HG03066 (cell line): ENCODE results near the gene ANKLE2.
"Not testable (repeated sequence)": the region's sequence is repeated elsewhere in the genome, so short reads cannot be mapped to it uniquely, and the experiment has no call there.

Experiments
- ATAC-seq: cut with Tn5 transposase; IDR thresholded peaks from one replicate; pipeline ENCODE4 v1.9.1; 2021; ENCODE audit warnings: low read depth; ENCODE audit not compliant: unreplicated experiment

Gene ANKLE2

DNA sequence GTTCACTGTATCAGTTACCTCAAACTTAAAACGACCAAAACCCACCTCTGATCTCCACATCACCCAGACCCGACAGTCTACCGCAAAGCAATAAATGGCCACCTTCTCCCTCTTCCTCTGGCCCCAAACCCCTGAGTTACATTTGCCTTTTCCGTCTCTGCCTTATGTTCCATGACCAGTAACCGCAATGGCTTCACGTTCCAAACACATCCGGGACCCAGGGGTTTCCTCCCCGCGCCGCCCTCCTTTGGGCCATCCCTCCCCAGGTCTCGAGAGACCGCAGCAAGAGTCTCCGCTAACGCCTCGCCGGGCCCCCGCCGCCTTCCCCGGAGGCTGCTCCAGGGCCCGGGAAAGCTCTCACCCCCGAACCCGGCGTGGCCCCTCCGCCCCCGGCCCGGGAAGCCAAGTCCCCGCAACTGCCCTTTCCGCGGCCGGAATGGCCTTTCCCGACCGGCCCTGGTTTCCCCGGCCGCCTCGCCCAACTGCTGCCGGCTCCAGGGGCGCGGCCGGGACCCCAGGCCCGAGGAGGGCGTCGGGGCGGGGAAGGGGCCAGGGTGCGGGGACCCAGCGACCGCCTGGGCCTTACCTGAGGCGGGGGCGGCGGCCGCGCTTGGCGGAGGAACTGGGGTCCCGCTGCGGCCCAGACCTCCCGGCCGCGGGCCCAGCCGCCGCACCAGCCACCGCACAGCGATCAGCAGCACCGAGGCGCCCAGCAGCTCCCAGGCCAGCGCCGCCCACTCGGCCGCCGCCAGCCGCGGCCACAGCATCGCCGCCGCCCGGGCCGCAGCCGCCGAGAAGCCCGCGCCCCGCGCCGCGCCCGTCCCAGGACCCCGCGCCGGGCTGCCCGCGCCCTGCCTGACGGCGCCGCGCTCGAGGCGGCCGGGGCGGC, at the start of gene ANKLE2:
Gene ANKLE2 (minus strand): TSS at position 801 of the 889 bp plus-strand sequence. CDS start 34 bp downstream, at position 767.
- peak; percentile 15 for ATAC-seq

DNA sequence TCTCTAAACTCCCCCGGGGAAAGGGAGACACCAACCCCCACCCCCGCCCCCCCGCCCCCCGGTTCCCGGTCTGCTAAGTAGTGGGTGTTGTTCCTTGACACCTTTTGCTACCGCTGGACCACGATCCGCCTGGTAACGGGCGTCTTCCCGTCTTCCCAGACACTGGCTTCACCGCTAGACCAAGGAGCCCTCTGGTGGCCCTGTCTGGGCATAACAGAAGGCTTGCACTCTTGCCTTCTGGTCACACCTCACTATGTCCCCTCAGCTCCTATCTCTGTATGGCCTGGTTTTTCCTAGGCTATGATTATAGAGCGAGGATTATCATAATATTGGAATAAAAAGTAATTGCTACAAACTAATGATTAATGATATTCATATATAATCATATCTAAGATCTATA, 47.8 kb upstream of the ANKLE2 start:
- ATAC-seq, result not testable (repeated sequence)

DNA sequence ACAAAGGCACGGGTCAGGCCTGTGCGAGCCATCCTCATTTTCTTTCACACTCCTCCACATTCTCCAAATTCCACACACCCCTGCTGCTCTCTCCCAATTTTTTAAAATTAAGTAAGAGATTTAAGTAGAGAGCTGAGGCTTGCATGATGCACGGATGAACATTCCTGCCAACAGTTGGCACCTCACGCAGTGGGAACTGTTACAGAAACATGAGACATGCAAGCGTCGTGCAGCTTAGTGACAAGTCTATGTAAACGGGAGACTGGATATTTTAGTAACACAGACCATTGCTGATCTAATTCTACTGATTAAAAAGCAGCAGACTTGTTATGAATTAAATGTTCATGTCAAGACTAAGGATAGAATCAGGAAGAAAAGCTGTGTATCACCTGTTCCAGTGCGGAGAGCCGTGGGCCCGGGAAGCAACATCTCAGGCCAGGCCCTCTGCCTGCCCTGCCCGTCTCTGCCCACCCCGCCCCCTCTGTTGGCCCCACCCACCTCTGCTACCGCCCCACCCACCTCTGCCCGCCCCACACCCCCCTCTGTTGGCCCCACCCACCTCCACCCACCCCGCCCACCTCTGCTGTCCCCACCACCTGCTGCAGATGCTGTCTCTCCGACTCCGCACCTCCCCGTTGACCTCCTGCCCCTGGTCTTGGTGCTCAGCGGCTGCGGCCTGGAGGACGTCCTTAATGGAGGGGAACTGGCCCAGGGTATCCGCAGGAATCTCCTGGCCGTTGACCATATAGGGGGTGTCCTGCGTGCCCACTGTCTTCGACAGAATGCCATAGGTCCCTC, 45.9 kb upstream of the ANKLE2 start:
- no peak for ATAC-seq

DNA sequence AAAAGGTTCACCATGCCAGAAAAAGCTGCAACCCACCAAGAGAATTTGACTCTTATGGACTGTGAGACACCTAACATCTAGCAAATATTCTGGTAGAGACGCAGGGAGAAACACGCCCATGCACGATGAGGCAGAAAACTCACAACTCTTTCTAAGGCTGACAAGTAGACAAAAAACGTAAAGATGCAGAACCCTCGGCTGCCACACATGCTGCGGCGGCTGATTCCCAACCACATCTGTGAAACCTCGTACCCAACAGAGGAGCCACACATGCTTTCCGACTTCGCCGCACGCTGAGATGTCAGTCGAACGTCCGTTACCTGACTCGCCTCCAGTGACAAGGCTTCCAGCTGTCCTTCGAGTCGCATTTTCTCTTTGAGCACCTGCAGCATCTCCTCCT, 45.2 kb upstream of the ANKLE2 start:
- ATAC-seq, result no peak

DNA sequence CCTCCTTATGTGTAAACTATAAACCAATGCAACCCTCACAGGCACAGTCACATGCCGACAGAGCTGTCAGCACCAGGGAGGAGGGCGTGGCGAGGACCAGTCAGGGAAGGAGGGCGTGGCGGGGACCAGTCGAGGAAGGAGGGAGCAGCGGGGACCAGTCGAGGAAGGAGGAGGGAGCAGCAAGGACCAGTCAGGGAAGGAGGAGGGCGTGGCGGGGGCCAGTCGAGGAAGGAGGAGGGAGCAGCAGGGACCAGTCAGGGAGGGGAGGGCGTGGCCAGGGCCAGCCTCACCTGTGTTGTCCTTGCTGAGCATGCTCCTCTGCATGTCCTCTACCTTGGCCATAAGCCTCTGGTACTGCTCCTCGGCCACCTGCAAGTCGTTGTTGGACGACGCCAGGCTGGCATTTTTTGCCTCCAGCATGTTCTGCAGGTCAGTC, 42.8 kb upstream of the ANKLE2 start:
- no peak for ATAC-seq

DNA sequence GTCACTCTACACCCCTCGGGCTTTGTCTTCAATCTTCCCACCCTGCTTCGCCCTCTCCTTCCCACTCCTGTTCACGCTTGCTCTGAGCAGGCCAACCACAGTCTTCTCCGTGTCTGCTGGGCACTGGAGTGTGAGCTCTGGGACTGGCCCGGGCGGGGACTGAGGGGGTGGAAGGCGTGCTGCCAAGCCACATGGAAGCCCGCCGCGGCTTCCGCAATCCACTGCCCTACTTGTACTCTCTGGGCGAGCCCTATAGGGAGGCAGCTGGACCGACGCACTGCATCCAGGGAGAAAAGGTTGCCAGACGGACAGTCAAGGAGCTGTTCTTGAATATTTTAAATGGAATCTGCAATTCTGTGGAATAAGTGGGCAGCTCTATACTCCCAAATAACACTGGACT, 42.3 kb upstream of the ANKLE2 start:
- no peak for ATAC-seq

DNA sequence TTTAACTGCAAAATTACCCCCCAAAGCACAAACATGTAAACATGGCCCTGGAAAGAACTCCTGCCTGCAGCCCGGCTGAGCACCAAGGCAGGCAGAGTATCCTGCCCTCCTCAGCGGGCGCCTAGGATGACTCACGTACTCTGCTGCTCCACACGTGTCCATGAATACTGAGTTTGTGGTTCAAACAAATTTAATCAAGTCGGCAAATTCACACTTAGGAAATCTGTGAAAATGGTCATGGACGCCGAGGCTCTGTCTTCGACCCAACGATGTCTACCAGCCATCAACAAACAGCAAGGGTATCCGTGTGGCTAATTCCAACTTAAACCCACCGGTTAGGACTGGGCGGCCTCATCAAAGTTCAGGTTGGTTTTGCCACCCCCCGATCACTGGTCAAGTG, 41.5 kb upstream of the ANKLE2 start:
- no peak for ATAC-seq

DNA sequence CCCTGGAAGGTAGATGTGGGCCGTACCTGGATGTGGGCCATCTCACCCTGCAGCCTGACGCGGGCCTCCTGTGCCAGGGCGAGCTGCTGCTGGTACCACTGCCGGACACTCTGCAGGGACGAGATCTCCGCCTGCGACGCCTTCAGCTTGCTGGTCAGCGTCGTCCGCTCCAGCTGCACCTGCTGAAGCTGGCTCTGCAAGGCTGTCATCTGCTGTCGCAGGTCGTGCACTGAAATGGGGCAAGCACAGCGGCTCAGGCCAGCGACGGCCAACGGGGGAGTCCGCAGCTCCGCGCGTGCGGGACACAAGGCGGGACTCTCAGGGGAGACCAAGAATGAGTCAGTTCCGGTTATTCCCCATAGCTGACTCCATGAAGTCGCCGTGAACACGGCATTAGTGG, 40.1 kb upstream of the ANKLE2 start:
- ATAC-seq, result no peak

DNA sequence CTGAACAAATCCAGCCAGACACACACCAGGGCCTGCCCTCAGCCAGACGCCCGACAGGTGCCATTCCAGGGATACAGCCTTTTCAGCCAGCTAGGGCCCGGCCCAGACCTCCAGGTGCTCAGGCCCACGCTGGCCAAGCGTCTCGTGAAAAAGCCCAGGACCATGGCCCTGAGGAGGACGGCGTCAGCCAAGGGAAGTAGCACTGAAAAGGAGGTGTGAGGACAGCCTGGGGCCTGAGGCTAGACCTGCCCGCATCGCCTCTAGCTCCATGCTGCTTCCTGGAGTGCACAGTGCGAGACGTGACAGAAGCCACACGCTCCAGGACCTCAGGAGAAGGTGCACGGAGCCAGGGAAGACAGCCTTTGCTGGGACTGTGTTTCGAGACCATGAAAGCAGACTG, 37.2 kb upstream of the ANKLE2 start:
- ATAC-seq, result no peak

DNA sequence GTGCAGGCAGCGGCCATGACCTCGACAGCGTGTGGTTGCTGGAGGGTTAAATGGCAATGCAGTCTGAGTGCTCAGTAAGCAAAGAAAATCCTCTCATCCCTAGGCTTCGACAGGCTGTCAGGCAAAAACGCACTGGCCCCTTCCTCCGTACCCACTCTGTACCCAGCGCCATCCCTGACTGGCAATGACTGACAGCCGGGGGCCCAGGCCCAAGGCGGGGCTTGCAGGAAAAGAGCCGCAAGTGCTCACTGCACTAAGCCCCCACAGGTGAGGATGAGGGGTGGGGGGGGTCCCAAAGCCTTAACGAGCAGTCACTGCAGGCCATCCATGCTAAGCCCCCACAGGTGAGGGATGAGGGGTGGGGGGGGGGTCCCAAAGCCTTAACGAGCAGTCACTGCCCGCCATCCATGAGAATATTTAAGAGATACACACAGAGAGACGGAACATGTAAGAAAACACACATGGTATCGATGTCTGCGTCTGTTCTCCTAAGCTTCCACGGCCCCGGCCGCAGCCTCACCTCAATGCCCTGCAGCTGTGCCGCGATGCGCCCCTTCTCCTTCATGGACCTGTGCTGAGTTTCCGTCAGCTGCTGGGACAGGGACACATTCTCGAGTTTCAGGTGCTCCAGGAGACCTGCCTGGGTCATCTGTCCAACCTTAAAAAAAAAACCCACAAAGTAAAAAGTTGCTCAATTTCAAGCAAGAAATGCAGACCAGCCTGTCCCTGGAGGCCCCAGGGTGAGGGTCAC, 36.4 kb upstream of the ANKLE2 start:
- no peak for ATAC-seq

DNA sequence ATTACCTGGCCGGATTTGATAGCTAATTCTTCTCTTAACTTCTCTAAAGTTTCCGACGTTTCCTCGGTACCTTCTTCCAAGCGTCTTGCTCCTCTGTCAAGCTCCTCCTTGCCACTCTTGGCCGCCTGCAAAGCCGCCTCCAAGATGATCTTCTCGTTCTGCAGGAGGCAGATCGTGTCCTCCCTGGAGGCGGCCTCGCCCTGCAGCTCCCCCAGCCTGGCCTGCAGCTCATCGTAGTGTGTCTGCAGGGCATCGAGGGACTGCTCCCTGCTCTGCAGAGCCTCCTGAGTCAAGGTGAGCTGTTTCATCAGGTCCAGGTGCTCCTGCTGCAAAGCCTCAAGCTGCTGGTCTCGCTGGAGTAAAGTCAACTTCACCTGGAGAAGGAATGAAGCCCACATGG, 34.2 kb upstream of the ANKLE2 start:
- ATAC-seq, result no peak

DNA sequence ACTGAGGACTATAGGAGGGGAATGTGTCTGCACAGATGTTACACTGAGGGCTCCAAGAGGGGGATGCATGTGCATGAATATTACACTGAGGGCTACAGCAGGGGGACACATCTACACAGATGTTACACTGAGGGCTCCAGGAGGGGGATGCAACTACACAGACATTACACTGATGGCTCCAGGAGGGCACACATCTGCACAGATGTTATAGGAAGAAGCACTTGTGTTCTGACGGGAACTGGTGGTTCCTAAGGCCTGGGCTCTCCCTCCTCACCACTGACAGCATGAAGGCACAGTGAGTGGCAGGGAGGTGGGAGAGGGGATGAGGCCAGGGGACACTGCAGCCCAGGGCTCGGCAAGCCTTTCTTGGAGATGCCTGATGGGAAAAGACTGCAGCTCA, 30.3 kb upstream of the ANKLE2 start:
- ATAC-seq, result not testable (repeated sequence)

DNA sequence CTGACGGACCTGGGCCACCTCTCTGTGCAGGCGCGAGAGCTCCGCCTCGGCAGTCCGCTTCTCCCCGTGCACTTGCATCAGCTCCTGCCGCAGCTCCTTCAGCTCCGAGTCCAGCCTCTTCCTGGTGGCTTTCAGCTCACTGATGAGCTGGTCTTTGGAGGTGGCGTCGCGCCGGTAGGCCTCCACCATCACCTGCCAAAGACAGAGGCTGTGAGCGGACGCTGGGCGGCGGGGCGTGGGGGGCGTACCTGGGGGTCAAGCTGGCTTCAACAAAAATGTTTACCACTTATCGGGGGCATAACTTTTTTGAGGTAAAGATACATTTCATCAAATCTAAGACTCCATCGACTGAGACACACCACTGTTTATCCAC, 27.5 kb upstream of the ANKLE2 start:
- ATAC-seq, result no peak

DNA sequence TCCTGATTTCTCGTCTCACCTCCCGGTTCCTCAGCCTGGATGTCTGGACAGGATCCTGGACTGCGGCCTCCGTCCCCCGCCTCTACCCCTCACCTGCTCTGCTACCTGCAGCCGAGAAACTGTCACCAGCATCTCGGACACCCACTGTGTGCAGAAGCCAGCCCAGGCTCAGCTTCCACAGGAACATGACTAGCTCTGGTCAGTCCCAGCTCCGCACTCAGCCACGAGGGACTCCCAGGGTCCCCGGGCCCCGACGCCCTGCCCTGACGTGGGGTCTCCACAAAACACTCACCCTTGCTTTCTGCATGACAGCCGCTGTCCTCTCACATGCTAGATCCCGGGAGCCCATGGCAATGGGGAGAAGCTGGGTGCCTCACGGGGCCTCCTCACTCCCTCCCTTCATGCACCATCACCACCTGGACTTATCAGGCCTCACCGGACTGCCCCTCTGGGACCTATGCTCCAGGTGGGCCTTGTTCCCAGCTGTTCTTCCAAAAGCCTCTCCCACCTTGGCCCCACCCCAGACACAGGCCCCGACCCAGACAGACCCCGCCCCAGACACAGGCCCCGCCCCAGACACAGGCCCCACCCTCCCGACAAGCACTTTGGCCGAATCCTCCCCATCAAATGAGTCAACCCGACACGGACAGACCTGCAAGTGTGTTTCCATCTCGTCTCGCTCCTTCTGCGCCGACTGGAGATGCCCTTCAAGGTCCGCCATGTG, 26.9 kb upstream of the ANKLE2 start:
- no peak for ATAC-seq

DNA sequence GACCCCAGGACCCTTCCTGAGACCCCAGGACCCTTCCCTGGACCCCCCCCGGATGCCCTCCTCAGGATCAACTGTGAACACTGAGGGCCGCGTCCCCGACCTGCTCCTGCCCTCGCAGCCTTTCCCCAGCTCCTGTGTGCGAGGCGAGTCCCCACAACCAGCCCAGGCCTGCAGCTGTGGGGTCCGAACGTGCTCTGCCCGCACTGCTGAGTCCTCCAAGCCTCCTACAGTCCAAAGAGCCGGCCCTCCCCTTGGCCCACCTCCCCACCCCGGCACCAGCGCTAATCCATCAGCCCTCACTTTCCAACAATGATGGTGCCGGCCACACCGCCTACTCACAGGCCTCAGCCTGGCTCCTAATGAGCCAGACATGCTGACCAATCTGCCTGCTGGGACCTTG, 26.2 kb upstream of the ANKLE2 start:
- ATAC-seq, result no peak

DNA sequence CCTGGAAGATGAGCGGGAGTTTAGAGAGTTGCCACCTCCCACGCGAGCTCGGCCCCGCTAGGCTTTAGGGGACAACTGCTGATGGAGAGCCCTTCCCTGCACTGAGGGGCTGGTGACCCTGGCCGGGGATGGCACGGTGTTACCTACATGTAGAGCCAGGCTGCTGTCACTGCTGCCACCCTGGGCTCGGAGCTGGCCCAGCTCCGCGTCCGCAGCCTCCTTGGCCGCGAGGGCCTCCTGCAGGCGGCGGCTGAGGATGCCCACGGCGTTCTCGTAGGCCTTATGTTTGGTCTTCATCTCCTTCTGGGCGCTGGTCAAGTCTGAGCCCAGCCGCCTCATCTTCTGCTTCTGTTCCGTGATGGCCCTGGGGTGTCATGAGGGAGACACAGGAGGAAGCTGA, 24.6 kb upstream of the ANKLE2 start:
- no peak for ATAC-seq

DNA sequence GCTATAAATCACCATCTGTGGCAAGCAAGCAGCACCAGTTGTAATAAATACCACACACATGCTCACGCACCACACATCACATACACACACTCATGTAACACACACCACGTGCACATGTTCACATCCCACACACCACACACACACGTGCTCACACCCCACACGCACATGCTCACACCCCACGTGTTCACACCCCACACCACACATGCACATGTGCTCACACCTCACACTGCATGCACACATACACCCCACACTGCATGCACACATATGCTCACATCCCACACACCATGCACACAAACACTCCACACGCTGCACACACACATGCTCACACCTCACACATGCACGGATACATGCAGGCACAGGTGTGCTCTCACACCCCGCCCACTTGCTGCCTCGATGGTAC, 22.9 kb upstream of the ANKLE2 start:
- no peak for ATAC-seq

DNA sequence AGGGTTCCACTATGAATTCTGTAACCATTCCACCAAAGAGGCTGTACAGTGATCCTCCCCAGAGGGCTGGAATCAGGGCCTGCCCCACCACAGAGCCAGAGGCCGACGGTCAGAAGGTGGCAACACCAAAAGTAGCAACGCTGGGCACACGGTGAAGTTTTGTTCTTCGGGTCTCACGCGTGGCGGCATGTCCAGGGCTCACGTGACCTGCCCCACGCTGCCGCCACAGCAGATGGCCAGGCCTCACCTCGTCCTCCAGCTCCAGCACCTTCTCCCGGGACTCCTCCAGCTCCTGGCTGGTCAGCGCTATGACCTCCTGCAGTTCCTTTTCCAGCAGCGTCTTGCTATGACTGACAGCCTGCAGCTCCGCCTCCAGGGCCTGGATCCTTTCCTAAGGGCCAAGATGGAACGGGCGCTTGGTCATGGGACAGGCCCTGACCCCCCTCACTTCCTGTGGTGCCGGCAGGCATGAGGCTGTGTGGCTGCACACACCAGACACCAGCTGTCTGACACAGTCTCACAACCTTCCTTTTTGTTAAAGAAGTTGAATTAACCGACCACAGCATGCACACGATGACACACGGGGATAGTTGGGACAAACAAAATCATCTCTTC, 22.4 kb upstream of the ANKLE2 start:
- ATAC-seq, result no peak

DNA sequence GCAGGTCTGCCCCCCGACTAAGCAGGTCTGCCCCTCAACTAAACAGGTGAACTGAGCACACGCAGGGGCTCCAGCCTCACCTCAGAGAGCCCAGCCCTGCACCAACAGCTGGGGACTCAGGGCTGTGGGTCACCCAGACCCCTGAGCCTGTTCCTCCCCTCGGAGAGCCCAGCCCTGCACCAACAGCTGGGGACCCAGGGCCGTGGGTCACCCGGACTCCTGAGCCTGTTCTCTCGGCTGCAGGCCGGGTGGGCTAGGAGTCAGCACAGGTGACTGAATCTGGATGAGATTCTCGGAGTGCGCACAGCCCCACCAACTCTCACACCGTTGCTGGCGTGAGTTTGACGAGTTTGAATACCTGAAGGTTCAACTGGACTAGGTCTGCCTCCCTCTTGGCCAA, 20.3 kb upstream of the ANKLE2 start:
- no peak for ATAC-seq

DNA sequence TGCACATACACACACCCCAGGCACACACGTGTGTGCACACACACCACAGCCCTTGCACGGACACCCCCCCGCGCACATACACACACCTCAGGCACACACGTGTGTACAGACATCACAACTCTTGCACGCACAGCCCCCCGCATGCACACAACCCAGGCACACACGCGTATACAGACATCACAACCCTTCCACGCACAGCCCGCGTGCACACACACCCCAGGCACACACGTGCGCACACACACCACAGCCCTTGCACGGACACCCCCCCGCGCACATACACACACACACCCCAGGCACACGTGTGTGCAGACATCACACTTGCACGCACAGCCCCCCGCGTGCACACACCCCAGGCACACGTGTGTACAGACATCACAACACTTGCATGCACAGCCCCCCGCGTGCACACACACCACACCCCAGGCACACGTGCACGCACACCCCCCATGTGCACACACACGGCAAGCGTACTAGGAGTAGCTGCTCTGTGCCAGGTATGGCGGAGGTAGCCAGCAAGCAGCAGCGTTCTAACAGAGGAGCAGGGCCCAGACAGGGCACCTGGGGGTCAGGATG, 18.2 kb upstream of the ANKLE2 start:
- ATAC-seq, result no peak
